CD4-positive, alpha-beta T cell treated with Interleukin-17A for 1 hour (primary cell): ENCODE results near the gene POLK.
"Not testable (repeated sequence)": the region's sequence is repeated elsewhere in the genome, so short reads cannot be mapped to it uniquely, and the experiment has no call there.

Experiments used
- DNase-seq: peaks from one replicate; pipeline ENCODE4 v3.0.0-alpha.2; 2020

Gene POLK

DNA sequence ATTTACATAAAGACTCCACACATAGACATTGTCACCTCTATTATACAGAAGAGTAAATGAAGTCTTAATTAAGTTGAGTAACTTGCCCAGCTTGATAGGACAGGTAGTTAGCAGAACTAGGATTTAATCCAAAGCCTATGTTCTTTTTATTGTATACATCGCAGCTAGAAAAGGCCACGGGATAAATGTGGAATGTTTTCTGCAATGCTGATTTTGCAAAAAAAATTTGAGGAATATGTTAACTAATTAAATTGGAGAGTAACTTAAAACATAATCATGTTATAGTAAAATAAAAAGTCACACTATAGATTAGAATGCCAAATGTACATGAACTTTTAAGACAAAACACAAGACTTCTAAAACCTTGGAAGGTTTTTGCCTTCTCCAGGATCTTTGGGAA lies 41.1 kb downstream of the POLK start:
- DNase-seq = no peak

DNA sequence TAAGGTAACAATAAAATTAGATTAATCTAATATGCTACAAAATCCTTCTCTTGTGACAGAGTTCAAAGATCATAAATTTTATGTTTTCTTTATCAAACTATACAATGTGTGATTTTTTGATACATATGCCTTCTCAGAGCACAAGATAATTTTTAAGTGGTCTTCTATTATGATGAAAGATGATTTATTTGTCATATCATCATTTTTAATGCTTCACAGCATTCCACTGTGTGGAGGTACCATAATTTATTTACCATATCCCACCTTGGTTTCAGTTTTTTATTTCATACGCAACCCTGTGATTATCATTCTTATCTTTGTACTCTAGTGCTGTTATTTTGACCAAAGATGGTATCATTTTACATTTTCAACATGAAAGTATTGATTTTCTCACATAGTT lies 41.7 kb downstream of the POLK start:
- DNase-seq = no peak

DNA sequence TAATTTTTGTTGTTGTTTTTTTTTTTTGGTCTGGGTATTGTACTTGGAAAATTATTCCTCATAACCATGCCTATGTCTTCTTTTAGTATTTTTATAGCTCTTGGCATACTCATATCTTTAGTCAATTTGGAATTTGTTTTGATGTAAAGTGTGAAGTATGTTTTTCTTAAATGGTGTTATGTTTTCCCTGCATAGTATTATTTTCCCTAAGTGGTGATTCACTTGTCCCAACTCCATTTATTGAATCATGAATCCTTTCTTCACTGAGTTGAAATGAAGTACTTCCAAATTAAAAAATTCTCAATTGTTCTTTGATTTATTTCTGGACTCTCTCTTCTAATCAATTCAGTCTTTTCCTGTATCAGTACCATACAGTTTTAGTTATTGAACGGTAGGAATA lies 46.5 kb downstream of the POLK start:
- no peak for DNase-seq

DNA sequence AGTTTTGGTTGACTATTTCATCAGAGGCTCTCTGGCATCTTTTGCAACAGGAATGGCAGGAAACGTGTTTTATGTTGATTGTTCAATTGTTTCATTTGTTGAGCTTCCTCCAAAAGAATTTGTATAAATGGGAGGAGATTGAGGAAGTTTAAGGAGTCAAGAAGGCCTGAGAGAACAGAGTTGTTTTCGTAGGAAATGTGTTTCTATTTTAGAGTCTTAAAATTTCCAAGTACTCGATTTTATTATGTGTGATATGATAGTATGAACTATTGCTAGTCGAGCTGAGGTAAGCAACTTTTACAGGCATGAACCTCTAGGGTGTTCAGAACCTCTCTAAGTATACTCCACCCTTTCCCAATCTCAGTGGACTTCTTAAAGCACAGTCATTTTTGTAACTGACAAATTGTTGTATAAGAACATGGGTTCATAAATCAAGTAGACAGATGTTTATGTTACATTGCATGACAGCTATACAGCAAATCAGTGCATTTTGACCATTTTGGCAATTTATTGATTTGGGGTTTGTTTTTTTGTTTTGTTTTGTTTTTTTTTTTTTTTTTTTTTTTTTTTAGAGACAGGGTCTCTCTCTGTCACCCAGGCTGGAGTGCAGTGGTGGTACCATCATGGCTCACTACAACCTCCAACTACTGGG lies 47.4 kb downstream of the POLK start:
- no peak for DNase-seq

DNA sequence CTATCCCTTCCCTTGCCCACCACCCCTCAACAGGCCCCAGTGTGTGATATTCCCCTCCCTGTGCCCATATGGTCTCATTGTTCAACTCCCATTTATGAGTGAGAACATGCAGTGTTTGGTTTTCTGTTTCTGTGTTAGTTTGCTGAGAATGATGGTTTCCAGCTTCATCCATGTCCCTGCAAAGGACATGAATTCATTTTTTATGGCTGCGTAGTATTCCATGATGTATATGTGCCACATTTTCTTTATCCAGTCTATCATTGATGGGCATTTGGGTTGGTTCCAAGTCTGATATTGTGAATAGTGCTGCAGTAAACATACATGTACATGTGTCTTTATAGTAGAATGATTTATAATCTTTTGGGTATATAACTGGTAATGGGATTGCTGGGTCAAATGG lies 49.0 kb downstream of the POLK start:
- DNase-seq = not testable (repeated sequence)

DNA sequence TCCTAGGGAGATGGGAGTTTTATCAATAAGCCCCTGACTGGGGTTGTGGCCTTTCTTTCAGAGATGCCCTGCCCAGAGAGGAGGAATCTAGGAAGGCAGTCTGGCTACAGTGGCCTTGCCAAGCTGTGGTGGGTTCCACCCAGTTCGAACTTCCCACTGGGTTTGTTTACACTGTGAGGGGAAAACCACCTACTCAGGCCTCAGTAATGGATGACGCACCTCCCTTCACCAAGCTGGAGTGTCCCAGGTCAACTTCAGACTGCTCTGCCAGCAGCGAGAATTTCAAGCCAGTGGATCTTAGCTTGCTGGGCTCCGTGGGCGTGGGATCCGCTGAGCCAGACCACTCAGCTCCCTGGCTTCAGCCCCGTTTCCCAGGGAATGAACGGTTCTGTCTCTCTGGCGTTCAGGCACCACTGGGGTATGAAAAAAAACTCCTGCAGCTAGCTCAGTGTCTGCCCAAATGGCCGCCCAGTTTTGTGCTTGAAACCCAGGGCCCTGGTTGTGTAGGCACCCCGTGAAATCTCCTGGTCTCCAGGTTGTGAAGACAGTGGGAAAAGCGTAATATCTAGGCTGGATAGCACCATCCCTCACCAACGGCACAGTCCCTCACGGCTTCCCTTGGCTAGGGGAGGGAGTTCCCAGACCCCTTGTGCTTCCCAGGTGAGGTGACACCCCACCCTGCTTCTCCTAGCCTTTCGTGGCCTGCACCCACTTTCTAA lies 54.5 kb downstream of the POLK start:
- not testable (repeated sequence) for DNase-seq

DNA sequence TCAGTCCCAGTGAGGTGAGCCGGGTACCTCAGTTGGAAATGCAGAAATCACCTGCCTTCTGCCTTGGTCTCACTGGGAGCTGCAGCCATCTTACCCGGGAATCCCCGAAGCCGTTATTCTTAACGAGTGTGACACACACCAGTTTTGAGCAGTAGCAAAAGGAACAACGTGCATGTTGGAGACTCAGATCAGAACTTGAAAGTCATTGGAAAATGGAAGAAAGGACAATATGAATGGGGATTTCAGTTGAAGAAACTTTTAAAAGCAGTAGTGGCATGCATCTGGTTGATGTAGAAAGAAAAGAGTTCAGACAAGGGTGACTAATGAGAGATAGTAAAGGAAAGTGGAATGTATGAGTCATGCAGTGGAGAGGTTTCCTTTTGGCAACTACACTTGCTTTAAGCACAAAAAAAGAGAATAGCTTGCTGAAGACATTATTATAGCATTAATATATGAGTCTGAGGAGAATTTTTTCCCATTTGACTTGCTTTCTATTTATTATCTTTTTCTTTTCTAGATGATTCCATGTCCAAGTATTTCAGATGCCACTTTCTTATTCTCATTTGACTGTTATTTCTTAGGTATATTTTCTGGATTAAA lies 55.1 kb downstream of the POLK start:
- DNase-seq = peak; percentile 46

DNA sequence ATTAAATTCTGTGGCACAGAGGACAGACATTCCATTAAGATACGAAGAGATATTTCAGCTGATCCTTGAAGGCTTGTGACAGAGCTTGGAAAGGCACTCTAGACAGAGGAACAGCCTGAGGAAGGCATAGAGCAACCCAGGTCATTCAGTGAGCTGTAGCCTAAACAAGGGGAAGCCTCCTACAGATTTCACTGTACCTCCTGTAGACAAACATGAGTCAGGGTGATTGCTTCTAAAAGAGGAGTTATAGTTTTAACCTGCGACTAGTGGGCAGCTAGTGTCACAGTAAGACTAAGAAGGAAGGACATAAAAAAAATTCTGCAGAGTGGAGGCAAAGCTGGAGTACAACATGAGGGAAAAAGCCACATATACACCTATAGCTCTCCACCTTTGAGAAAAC lies 56.0 kb downstream of the POLK start:
- no peak for DNase-seq

DNA sequence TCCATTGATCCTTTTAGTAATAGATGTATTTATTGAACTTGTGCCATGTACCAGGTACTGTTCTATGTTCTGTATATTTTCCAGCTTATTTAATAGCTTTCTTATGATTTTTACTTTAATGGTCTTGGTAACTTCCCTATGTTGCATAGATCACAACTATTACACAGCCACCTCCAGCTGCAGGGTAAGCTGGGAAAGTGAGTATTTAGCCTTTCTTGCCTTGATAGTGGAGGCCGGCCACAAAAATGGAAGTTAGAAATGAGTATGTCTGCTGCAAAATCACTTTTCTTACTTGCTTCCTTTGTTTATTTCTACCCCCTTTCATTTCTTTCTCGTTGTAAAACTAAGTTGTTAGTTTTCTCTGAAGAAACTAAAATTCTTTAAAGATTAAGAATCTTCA lies 56.5 kb downstream of the POLK start:
- no peak for DNase-seq

DNA sequence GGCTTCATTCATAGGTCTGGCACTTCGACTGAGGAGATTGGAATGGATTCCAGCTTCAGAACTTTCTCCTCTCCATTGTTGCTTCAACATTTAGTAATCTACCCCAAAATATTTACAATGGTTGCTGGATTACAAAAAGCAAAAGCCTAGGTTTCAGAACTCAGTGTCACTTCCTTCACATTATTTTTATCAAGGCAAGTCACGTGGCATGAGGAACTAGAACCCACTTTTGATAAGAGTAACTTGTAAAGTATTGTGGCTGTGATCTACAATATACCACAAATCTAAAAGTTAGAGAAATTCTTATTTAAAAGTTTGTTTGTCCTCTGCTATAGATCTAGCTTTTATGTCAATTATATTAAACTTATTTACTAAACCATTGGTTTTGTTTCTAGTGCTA lies 59.9 kb downstream of the POLK start:
- no peak for DNase-seq

DNA sequence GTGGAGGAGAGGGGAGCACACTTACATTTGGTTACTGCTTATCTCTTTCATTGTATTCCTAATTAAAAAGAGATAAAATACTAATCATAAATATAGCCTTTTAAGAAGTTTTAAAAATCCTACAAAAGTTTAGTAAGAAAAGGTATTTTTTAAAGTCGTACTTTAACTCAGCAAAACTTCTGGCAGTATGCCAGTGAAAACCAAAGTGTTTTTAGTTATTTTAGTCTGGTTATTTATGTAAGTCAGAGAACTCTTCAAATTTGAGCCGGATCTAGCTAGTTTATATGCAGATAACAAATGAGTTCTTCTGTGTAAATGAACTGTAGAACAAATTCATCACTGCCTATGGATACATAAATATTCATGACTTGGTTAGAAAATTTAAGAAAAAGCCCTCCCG lies 63.1 kb downstream of the POLK start:
- no peak for DNase-seq

DNA sequence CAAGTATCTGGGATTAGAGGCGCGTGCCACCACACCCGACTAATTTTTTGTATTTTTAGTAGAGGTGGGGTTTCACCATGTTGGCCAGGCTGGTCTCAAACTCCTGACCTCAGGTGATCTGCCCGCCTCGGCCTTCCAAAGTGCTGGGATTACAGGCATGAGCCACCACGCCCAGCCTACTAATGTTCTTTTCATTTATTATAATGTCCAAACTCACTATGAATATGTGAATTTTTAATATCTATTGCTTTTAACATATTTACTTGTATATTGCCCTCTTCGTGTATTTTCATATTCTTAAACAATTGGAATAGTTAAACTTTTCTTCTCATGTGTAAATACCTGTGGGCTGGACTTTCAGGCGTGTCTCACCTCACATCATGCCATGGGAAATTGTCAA lies 66.6 kb downstream of the POLK start:
- DNase-seq = not testable (repeated sequence)

DNA sequence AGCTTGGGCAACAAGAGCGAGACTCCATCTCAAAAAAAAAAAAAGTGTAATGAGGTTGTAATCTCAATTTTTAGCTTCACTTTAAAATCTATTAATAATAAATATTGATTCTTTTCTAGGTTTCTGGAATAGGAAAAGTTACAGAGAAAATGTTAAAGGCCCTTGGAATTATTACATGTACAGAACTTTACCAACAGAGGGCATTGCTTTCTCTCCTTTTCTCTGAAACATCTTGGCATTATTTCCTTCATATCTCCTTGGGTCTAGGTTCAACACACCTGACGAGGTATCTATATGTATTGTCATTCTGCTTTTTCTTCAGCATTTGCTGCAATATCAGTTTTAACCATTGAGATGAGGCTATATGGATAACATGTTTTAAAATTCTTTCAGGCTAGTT lies 73.0 kb downstream of the POLK start:
- no peak for DNase-seq

DNA sequence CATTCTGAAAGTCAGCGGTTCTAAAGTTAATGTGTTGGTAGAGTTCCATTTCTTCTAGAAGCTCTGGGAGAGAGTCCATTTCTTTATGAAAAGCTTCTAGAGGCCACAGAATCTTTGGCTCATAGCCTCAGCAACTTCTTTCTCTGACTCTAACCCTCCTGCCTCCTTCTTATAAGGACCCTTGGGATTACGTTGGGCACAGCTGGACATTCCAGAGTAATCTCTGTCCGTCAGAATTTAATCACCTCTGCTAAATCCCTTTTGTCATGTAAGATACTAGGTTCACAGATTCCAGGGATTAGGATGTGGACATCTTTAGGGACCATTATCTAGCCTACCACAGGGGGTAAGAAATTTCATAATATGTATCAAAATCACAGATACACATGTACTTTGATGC lies 77.0 kb downstream of the POLK start:
- no peak for DNase-seq

DNA sequence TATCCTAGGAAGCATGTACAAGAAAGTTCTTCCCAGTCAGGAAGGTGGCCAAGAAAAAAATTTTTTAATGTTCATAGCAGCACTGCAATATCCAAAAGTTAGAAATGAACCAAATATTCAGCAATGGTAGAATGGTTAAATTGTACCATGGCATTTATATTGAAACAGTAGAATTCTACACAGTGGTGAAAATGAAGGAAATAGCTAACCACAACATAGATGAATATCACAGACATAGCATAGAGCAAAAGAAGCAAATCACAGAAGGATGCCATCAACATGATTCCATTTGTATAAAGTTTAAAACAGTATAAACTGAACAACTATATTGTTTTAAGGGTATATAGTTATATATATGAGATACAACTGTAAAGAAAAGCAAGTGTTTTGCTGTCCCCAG lies 88.8 kb downstream of the POLK start:
- no peak for DNase-seq

DNA sequence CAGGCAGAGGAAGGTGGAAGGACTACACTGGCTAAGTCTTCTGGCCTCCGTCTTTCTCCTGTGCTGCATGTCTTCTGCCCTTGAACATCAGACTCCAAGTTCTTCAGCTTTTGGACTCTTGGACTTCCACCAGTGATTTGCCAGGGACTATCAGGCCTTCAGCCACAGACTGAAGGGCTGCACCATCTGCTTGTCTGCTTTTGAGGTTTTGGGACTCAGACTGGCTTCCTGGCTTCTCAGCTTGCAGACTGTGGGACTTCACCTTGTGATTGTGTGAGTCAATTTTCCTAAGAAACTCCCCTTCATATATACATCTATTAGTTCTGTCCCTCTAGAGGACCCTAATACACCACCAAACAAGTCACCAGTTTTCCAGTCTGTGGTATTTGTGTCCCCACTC lies 89.9 kb downstream of the POLK start:
- no peak for DNase-seq

DNA sequence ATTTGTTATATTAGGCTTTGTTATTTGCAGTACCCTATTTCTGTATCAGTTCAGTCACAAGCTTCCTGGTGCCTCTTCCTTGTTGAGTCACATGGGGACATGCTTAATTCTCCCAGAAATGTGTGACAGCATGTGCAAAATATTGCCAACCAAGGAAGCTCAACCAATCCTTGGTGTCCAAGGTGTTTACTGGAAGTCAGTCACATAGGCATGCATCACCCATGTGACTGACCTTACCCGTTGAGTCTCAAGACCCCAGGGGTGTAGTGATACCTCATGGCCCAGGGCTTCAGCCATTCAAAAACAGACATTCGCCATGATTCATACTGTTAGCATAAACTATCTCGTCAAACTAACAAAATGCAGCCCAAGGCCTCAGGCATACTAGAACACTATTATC lies 90.3 kb downstream of the POLK start:
- DNase-seq = no peak

DNA sequence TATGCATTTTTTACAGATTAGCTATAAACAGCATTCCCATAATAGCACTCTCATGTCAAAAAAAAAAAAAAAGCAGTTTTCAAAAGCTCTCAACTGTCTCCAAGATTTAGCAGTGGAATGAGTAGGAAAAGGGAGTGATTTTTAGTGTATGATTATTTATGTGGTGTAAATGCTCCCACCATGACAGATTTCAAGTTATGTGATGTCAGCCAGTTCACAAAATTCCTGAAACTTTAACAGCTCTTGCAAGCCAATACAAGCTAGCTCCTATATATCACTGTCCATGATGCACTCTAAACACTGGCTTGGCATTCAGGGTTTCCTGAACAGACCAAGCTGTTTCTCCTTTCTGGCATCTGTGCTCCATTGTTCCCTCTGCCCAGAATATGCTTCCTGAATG lies 91.7 kb downstream of the POLK start:
- DNase-seq = no peak

DNA sequence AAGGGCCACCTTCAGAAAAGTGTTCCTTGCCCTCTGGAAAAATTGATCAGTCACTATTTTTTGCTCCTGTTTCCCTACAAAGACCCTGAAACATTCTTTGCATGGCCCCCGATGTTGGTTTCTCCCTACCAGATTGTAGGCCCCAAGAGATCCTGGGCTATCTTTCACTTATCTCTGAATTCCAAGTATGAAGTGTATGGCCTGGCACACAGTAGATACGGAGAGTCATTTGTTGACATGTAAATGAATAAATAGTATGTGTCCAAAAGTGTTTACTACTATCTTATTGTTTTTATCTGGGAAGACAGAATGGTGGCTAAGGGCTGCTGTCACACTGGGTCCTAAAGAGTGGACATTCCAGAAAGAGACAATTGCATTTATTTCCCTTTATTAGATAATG lies 92.1 kb downstream of the POLK start:
- no peak for DNase-seq

DNA sequence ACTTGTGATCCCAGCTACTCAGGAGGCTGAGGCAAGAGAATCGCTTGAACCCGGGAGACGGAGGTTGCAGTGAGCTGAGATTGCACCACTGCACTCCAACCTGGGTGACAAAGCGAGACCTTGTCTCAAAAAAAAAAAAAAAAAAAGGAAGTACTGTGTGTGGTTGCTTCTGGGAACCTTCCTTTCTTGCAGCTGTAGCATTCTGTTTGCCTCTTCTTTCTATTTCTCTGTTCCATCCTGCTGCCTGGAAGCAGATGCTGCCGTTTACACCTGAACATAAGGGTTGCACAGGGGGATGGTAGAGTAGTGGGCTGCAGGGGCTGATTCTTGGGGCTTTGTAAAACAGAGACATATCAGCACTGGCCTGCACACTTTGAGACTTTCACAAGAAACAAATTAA lies 95.7 kb downstream of the POLK start:
- not testable (repeated sequence) for DNase-seq

DNA sequence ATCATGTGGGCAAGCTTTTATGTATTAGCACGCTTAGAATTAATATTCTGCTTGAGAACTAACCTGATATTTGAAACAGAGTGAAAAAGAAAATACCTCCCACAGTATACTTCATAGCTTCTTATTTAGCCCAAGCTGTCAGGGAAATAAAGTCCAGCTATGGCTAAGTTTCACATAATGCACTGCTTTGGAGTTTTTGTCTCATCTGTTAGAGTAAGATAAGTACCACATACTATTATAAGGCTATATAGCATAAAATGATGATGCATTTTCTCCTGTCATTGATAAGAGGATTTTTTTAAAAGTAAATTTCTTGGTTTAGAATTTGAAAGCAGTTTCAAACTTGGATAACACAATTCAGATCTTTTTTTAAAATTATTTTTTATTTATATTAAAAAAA lies 97.2 kb downstream of the POLK start:
- DNase-seq = no peak

DNA sequence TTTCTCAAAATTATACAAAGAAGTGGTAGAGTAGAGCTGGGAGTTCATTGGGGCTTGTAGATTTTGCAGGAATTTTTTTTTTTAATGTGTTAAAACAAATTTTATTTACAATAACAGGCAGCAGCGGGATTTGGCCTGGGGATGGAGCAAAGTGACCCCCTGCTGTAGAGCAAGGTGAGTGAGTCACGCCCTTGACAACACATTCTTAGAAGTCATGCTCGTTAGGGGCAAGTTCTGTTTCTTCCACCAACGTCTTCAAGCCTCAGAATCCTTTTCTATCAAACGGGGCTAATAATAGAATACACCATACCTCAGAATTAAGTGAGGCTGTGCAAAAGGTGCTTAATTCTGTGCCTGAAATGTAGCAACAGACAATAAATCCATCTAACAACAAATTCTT lies 98.5 kb downstream of the POLK start:
- DNase-seq = no peak

DNA sequence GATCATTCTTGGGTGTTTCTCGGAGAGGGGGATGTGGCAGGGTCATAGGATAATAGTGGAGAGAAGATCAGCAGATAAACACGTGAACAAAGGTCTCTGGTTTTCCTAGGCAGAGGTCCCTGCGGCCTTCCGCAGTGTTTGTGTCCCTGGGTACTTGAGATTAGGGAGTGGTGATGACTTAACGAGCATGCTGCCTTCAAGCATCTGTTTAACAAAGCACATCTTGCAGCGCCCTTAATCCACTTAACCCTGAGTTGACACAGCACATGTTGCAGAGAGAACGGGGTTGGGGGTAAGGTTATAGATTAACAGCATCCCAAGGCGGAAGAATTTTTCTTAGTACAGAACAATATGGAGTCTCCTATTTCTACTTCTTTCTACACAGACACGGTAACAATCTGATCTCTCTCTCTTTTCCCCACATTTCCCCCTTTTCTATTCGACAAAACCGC lies 99.2 kb downstream of the POLK start:
- DNase-seq = not testable (repeated sequence)
